Mucosa of descending colon (tissue), 3 donors: ENCODE results near the gene EFCAB8. TPM values are rescaled to one million over a fixed set of nuclear protein-coding genes. Genes with fewer than 3 reads are reported as not detected.

ENCODE experiments used
- ATAC-seq: fragments of 200-7000 bp; cut with Tn5 transposase; one replicate; pipeline ENCODE4 v1.9.1; 2020; ENCODE audit warnings: mild to moderate bottlenecking, moderate library complexity
- DNase-seq, 3 donors: peaks; one replicate each; pipeline ENCODE4 v3.0.0-alpha.2; 2020
- H3K36me3 ChIP-seq: fragments of 200-600 bp; one replicate; pipeline ENCODE4 v1.8.0; 2021; ENCODE audit warnings: low read depth, mild to moderate bottlenecking
- H3K4me1 ChIP-seq: fragments of 200-600 bp; one replicate; pipeline ENCODE4 v1.8.0; 2021; ENCODE audit warnings: low read depth, mild to moderate bottlenecking
- H3K4me3 ChIP-seq: fragments of 200-600 bp; one replicate; pipeline ENCODE4 v1.8.0; 2021; ENCODE audit warnings: mild to moderate bottlenecking
- H3K9me3 ChIP-seq: fragments of 200-600 bp; one replicate; pipeline ENCODE4 v1.8.0; 2021; ENCODE audit warnings: mild to moderate bottlenecking
- intact Hi-C, 2 donors: fragments of 100-400 bp; cut with DNase I in 1 of 2; cut with micrococcal nuclease in 1 of 2; formaldehyde crosslinking; loops; one replicate each; pipeline versions ENCODE4 v1.11.0 to v1.11.1; 2022; cut with DNase I, micrococcal nuclease
- total RNA-seq, 3 donors: library from RNA; stranded (reverse); fragmentation: NEBNext Ultra II Directional in 2 of 3; extraction: Animal tissue kit (Norgen Biotek cat#: 25700) in 2 of 3; gene quantifications; one replicate each; pipeline versions ENCODE4 v1.2.1 to v1.2.4, GENCODE V29; 2021 to 2023
- TF ChIP-seq, protein P1 (sequence below): fragments of 200-600 bp; IDR thresholded peaks from one replicate; pipeline ENCODE4 v1.8.0; 2022; ENCODE audit warnings: antibody characterized with exemption, mild to moderate bottlenecking
- donor health status: DM: no; HTN: no; CAD: no; lungs with moderate emphysema.
- donor health status: DM: no; HTN: no; CAD: no.
- donor health status: DM: no; HTN: yes; CAD: no.

The EFCAB8 gene
- total RNA-seq, 3 donors from 2014 or later, result 0.17 to 0.66 TPM; not detected in 1

DNA sequence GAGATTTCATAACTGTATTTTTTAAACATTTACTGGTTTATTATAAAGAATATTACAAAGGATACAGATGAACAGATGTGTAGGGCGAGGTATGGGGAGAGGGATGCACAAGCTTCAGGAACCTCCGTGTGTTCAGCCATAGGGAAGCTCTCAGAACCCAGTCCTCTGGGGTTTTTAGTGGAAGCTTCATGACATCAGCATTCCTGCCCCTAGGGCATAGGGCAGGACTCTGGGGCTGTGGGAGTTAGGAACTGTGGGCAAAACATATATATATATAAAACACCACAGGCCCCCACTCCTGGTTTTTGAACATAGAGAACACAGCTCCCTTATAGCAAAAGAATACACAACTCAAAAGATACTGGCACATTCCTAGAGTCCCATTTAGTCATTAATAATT, 21.9 kb downstream of the EFCAB8 start:
- no peaks in the 10 kb centered on the region for H3K9me3 ChIP-seq
- H3K4me1 ChIP-seq, result no peaks in the 10 kb centered on the region
- DNase-seq (peak in 1 of 3 donors; percentile 1), ATAC-seq (no peak)
- intact Hi-C loops, result no loop called here
- no peaks in the 10 kb centered on the region for H3K36me3 ChIP-seq
- H3K4me3 ChIP-seq, result no peak overlapping the region
- TF ChIP-seq, protein P1, sequence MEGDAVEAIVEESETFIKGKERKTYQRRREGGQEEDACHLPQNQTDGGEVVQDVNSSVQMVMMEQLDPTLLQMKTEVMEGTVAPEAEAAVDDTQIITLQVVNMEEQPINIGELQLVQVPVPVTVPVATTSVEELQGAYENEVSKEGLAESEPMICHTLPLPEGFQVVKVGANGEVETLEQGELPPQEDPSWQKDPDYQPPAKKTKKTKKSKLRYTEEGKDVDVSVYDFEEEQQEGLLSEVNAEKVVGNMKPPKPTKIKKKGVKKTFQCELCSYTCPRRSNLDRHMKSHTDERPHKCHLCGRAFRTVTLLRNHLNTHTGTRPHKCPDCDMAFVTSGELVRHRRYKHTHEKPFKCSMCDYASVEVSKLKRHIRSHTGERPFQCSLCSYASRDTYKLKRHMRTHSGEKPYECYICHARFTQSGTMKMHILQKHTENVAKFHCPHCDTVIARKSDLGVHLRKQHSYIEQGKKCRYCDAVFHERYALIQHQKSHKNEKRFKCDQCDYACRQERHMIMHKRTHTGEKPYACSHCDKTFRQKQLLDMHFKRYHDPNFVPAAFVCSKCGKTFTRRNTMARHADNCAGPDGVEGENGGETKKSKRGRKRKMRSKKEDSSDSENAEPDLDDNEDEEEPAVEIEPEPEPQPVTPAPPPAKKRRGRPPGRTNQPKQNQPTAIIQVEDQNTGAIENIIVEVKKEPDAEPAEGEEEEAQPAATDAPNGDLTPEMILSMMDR, result no peak

DNA sequence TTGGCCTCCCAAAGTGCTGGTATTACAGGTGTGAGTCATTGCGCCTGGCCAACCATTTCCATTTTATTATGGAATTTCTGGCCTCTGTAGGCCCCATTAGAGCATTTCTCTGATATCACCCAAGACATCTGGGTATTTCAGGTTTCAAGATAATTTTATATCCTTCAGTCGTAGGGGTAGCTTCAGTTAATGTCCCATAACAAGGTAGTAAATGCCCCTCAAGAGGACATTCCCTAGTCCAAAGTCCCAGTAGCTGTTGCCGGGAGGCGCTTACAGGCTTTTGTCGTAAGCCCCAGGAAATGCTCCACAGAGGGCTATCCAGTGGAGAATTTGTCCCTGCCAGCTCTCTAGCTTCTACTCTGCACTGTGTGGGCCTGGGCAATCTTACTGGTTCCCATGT, 24.4 kb downstream of the EFCAB8 start:
- Histone ChIP-seq H3K36me3 (no peaks in the 10 kb centered on the region), H3K4me1 (no peaks in the 10 kb centered on the region), H3K9me3 (no peaks in the 10 kb centered on the region), H3K4me3 (no peak overlapping the region)
- intact Hi-C loops, result no loop called here
- no peak for DNase-seq
- no peak for ATAC-seq
- TF ChIP-seq, protein P1, result no peak

DNA sequence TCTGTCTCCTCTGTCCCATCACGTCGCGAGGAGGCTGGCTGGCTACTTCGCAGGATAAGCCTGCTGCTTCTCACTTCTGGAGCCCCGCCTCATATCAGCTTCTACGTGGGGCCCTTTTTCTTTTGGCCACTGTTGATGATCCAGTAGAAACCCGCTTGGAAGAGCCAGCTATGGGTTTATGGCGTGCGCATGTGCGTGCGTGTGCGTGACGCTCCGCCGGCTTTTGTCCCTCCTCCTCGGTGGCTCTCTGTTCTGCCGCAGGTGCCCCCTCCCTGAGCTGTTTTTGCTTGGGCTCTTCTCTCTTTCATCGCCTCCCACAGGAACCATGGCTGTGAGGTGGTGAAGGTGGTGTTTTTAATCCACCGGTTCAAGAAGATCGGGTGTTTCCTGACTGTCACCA, 26.5 kb downstream of the EFCAB8 start:
- DNase-seq, result no peak
- TF ChIP-seq, protein P1, result no peak
- intact Hi-C loops, result no loop called here
- Histone ChIP-seq H3K4me1 (no peaks in the 10 kb centered on the region), H3K36me3 (no peaks in the 10 kb centered on the region), H3K9me3 (no peaks in the 10 kb centered on the region), H3K4me3 (no peak overlapping the region)
- no peak for ATAC-seq

DNA sequence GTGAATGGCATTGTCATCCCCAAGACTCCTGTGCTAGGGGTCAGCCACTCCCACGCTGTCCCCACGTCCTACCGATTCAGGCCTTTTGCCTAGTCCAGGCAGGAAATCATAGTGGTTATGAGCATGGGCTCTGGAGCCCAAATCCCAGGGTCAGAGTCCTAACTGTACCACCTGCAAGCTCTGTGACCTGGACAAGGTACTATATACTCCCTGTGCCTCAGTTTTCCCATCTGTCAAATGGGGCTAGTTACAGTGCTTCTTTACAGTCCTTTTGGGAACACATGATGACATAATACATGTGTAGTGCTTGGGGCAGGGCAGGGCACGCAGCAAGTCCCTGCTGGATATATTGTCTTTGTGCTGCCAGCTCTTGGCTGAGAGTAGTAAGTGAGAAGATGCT, 27.2 kb downstream of the EFCAB8 start:
- Histone ChIP-seq H3K36me3 (no peaks in the 10 kb centered on the region), H3K9me3 (no peaks in the 10 kb centered on the region), H3K4me1 (no peaks in the 10 kb centered on the region), H3K4me3 (no peak overlapping the region)
- intact Hi-C loops, result no loop called here
- DNase-seq (no peak), ATAC-seq (no peak)
- TF ChIP-seq, protein P1, result no peak

DNA sequence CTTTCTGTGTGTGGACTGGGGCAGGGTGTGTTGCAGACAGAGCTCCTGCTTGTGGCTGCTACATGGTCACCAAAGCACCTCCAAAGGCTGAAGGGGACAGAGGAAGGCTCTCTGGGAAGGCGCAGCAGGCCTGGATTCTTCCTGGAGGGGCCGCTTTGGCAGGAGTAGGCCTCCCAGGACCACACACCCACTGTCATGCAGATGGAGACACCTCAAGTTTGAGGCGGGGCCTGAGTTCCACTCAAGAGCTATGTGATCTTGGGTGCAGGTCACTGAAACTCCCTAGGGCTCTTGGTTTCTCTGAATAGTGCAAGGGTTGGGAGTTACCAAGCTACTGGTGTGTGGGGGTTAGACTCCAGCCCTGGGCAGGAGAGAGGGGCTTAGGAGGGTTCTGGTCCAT, 27.9 kb downstream of the EFCAB8 start:
- H3K4me1 ChIP-seq, result no peaks in the 10 kb centered on the region
- TF ChIP-seq, protein P1, result no peak
- DNase-seq (no peak), ATAC-seq (no peak)
- H3K4me3 ChIP-seq, result no peak overlapping the region
- intact Hi-C loops, result no loop called here
- no peaks in the 10 kb centered on the region for H3K9me3 ChIP-seq
- H3K36me3 ChIP-seq, result no peaks in the 10 kb centered on the region

DNA sequence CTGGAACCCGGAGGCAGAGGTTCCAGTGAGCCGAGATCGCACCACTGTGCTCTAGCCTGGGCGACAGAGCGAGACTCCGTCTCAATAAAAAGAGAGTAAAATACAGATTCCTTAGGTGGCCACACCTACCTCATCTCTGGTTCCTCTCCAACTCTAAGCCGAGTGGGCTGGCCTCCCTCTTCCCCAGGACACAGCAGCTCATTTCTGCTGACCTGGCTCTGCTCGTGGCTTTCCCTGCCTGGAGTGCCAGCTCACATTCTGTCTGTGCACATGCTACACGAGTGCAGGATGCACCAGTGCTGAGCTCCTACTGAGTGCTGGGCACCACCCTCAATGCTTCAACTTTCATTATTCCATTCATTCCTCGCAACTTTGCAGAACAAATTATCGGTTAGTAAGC, 28.8 kb downstream of the EFCAB8 start:
- TF ChIP-seq, protein P1, result no peak
- no peak for DNase-seq
- intact Hi-C loops, result no loop called here
- H3K4me1 ChIP-seq, result no peaks in the 10 kb centered on the region
- no peak for ATAC-seq
- no peaks in the 10 kb centered on the region for H3K36me3 ChIP-seq
- H3K9me3 ChIP-seq, result no peaks in the 10 kb centered on the region
- H3K4me3 ChIP-seq, result no peak overlapping the region
